ENCODE measurements around the gene MAP3K12. TPM values are rescaled to one million over a fixed set of nuclear protein-coding genes. Genes with fewer than 3 reads are reported as not detected.

The MAP3K12 gene
- total and polyA plus RNA-seq, 2 of the 13 experiments (the other 11 are each of a cell fraction or from before 2014, with no cell fraction given) = 0.20 to 1.1 TPM

DNA sequence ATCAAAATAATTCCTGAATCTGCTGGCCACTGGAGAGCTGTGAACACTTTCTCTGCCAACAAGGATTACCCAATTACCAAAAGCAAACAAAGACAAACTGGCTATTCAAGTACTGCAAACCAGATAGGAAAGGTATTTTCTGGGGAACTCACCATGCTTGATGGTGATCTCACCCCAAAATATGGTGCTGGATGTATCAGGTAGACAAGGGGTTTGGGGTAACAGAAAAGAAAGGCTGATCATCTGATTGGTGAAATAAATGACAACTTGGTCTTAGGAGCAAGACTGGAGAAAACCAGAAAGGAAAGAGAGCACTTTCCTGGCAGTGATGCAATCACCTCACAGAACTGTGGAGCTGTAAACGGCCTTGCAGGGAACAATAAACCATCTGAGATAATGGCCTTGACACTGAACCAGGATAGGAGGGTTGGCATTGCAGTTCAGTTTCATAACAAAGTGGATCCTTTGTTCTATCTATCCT lies 39.0 kb upstream of the MAP3K12 start (continued):
- TF ChIP-seq, protein P1, sequence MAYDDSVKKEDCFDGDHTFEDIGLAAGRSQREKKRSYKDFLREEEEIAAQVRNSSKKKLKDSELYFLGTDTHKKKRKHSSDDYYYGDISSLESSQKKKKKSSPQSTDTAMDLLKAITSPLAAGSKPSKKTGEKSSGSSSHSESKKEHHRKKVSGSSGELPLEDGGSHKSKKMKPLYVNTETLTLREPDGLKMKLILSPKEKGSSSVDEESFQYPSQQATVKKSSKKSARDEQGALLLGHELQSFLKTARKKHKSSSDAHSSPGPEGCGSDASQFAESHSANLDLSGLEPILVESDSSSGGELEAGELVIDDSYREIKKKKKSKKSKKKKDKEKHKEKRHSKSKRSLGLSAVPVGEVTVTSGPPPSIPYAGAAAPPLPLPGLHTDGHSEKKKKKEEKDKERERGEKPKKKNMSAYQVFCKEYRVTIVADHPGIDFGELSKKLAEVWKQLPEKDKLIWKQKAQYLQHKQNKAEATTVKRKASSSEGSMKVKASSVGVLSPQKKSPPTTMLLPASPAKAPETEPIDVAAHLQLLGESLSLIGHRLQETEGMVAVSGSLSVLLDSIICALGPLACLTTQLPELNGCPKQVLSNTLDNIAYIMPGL (CRISPR knock-in tag; IDR thresholded peaks at IDR 0.05; ENCODE audit: borderline replicate concordance in 1 of 2, low read depth in 1 of 2) = 0 out of 4 replicates have a peak, but pooled peaks of 1 of the 2 experiments have one; percentile 27
- TF ChIP-seq, protein P2, sequence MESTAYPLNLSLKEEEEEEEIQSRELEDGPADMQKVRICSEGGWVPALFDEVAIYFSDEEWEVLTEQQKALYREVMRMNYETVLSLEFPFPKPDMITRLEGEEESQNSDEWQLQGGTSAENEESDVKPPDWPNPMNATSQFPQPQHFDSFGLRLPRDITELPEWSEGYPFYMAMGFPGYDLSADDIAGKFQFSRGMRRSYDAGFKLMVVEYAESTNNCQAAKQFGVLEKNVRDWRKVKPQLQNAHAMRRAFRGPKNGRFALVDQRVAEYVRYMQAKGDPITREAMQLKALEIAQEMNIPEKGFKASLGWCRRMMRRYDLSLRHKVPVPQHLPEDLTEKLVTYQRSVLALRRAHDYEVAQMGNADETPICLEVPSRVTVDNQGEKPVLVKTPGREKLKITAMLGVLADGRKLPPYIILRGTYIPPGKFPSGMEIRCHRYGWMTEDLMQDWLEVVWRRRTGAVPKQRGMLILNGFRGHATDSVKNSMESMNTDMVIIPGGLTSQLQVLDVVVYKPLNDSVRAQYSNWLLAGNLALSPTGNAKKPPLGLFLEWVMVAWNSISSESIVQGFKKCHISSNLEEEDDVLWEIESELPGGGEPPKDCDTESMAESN (CRISPR knock-in tag; conservative IDR thresholded peaks at IDR 0.05) = peak; percentile 57; the same call in 1 of the 2 replicates
- TF ChIP-seq NFIC (IDR thresholded peaks at IDR 0.05; ENCODE audit: low read length) = peak; percentile 59; the same call in 1 of the 2 replicates
- peak; percentile 44; the same call in 1 of the 2 replicates for TF ChIP-seq ZNF12 (CRISPR knock-in tag; IDR thresholded peaks at IDR 0.05)
- TF ChIP-seq SALL1 (CRISPR knock-in tag; IDR thresholded peaks at IDR 0.05) = peak; percentile 80
- TF ChIP-seq YEATS4 (CRISPR knock-in tag; IDR thresholded peaks at IDR 0.05; ENCODE audit: borderline replicate concordance) = peak; percentile 41; the same call in 1 of the 2 replicates
- TF ChIP-seq ZNF124 (CRISPR knock-in tag; IDR thresholded peaks at IDR 0.05) = 0 out of 2 replicates have a peak, but pooled peaks have one; percentile 41
- TF ChIP-seq, protein P3, sequence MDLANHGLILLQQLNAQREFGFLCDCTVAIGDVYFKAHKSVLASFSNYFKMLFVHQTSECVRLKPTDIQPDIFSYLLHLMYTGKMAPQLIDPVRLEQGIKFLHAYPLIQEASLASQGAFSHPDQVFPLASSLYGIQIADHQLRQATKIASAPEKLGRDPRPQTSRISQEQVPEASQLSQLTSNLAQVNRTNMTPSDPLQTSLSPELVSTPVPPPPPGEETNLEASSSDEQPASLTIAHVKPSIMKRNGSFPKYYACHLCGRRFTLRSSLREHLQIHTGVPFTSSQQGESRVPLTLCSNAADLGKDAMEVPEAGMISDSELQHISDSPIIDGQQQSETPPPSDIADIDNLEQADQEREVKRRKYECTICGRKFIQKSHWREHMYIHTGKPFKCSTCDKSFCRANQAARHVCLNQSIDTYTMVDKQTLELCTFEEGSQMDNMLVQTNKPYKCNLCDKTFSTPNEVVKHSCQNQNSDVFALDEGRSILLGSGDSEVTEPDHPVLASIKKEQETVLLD (CRISPR knock-in tag; IDR thresholded peaks at IDR 0.05; ENCODE audit: low read depth) = 0 out of 2 replicates have a peak, but pooled peaks have one; percentile 28
- no peak for TF ChIP-seq ZSCAN20 (CRISPR knock-in tag; IDR thresholded peaks at IDR 0.05; ENCODE audit: borderline replicate concordance)
- peak; percentile 68 for TF ChIP-seq NR2F6 (IDR thresholded peaks at IDR 0.05)
- TF ChIP-seq NR2F6 (CRISPR knock-in tag; IDR thresholded peaks at IDR 0.05) = peak; percentile 82
- TF ChIP-seq ATF7 (IDR thresholded peaks at IDR 0.05) = peak; percentile 75
- TF ChIP-seq ATF7 (CRISPR knock-in tag; IDR thresholded peaks at IDR 0.05) = peak; percentile 61; the same call in 1 of the 2 replicates
- no peak for TF ChIP-seq GABPB1 (CRISPR knock-in tag; IDR thresholded peaks at IDR 0.05)
- peak; percentile 86 for TF ChIP-seq ELF3 (CRISPR knock-in tag; IDR thresholded peaks at IDR 0.05)
- TF ChIP-seq, protein P4, sequence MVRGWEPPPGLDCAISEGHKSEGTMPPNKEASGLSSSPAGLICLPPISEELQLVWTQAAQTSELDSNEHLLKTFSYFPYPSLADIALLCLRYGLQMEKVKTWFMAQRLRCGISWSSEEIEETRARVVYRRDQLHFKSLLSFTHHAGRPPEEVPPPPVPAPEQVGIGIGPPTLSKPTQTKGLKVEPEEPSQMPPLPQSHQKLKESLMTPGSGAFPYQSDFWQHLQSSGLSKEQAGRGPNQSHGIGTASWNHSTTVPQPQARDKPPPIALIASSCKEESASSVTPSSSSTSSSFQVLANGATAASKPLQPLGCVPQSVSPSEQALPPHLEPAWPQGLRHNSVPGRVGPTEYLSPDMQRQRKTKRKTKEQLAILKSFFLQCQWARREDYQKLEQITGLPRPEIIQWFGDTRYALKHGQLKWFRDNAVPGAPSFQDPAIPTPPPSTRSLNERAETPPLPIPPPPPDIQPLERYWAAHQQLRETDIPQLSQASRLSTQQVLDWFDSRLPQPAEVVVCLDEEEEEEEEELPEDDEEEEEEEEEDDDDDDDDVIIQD (CRISPR knock-in tag; IDR thresholded peaks at IDR 0.05; ENCODE audit: low read depth) = 0 out of 2 replicates have a peak, but pooled peaks have one; percentile 35
- peak; percentile 58; the same call in 1 of the 2 replicates for TF ChIP-seq ZNF589 (CRISPR knock-in tag; conservative IDR thresholded peaks at IDR 0.05)
- no peak for TF ChIP-seq ZNF678 (CRISPR knock-in tag; IDR thresholded peaks at IDR 0.05)
- TF ChIP-seq ZNF30 (CRISPR knock-in tag; IDR thresholded peaks at IDR 0.05) = no peak
- peak; percentile 97 for TF ChIP-seq ZNF614 (CRISPR knock-in tag; IDR thresholded peaks at IDR 0.05; ENCODE audit: borderline replicate concordance)
- no peak for TF ChIP-seq ZNF501 (CRISPR knock-in tag; IDR thresholded peaks at IDR 0.05)
- peak; percentile 93 for TF ChIP-seq BCL6 (CRISPR knock-in tag; IDR thresholded peaks at IDR 0.05)
- peak; percentile 53; the same call in 1 of the 2 replicates for TF ChIP-seq KMT2B (CRISPR knock-in tag; IDR thresholded peaks at IDR 0.05)
- TF ChIP-seq ZNF644 (CRISPR knock-in tag; IDR thresholded peaks at IDR 0.05; ENCODE audit: low read depth) = peak; percentile 67
- TF ChIP-seq RBM22 (optimal IDR thresholded peaks at IDR 0.05; ENCODE audit: low read length) = no peak
- peak; percentile 59; the same call in 1 of the 2 replicates for TF ChIP-seq GATAD1 (CRISPR knock-in tag; IDR thresholded peaks at IDR 0.05)

Data from HepG2 (cell line).